Colonic mucosa (tissue), 4 donors: ENCODE measurements around the gene ADAP1. TPM values are rescaled to one million over a fixed set of nuclear protein-coding genes. Genes with fewer than 3 reads are reported as not detected.

Experiments used
- DNase-seq: peaks from one replicate; pipeline ENCODE4 v3.0.0-alpha.2; 2020
- H3K27ac ChIP-seq: fragments of 200-600 bp; one replicate; pipeline ENCODE4 v1.8.0; 2021
- H3K27me3 ChIP-seq: fragments of 200-600 bp; one replicate; pipeline ENCODE4 v1.8.0; 2021
- H3K36me3 ChIP-seq: fragments of 200-600 bp; one replicate; pipeline ENCODE4 v1.8.0; 2021
- H3K4me1 ChIP-seq: fragments of 200-600 bp; one replicate; pipeline ENCODE4 v1.8.0; 2021; ENCODE audit warnings: mild to moderate bottlenecking
- H3K4me3 ChIP-seq: fragments of 200-600 bp; one replicate; pipeline ENCODE4 v1.8.0; 2021
- H3K9ac ChIP-seq, 2 donors: one replicate each; pipeline ENCODE4 v1.7.0; 2013; ENCODE audit warnings: control low read depth in 2 of 2, low read depth in 2 of 2, low read length in 2 of 2
- H3K9me3 ChIP-seq: fragments of 200-600 bp; one replicate; pipeline ENCODE4 v1.8.0; 2021
- intact Hi-C: fragments of 100-400 bp; cut with DNase I; formaldehyde crosslinking; loops from one replicate; pipeline ENCODE4 v1.14.1; 2022
- total RNA-seq, 2 donors: library from RNA; stranded (reverse); fragmentation: NEBNext Ultra II Directional in 1 of 2; extraction: Animal tissue kit (Norgen Biotek cat#: 25700) in 1 of 2; gene quantifications; one replicate each; pipeline ENCODE4 v1.2.1, GENCODE V29; 2021
- TF ChIP-seq, protein P1 (sequence below): fragments of 200-600 bp; IDR thresholded peaks from one replicate; pipeline ENCODE4 v1.8.0; 2022; ENCODE audit warnings: antibody characterized with exemption, mild to moderate bottlenecking
- donor health status: healthy.
- donor health status: DM: no; HTN: no; CAD: no.
- donor health status: DM: no; HTN: no; CAD: no.

Gene ADAP1
- total RNA-seq, 2 donors from 2014 or later, result 107 to 201 TPM

DNA sequence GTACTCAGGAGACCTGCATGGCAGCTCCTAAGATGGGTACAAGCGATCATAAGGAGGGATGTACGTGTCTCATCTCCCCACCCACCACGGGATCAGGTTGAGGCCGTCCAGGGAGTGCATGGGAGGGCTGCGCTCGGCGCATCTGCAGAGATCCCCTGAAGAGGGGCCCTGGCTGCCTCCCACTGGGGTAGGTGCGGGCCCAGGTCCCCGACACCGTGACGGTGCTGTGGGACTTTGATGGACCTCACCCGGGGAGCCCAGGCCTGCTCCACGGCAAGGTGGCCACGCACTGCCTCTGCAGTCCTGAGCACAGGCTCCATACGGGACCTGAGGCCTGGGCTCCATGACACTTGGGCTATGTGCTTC, 65.5 kb downstream of the ADAP1 start:
- TF ChIP-seq, protein P1, sequence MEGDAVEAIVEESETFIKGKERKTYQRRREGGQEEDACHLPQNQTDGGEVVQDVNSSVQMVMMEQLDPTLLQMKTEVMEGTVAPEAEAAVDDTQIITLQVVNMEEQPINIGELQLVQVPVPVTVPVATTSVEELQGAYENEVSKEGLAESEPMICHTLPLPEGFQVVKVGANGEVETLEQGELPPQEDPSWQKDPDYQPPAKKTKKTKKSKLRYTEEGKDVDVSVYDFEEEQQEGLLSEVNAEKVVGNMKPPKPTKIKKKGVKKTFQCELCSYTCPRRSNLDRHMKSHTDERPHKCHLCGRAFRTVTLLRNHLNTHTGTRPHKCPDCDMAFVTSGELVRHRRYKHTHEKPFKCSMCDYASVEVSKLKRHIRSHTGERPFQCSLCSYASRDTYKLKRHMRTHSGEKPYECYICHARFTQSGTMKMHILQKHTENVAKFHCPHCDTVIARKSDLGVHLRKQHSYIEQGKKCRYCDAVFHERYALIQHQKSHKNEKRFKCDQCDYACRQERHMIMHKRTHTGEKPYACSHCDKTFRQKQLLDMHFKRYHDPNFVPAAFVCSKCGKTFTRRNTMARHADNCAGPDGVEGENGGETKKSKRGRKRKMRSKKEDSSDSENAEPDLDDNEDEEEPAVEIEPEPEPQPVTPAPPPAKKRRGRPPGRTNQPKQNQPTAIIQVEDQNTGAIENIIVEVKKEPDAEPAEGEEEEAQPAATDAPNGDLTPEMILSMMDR, result no peak
- no peak overlapping the region for H3K9ac ChIP-seq
- H3K27me3 ChIP-seq, result no peaks in the 10 kb centered on the region
- intact Hi-C loops, result no loop called here
- DNase-seq, result no peak
- no peak overlapping the region for H3K4me3 ChIP-seq
- H3K9me3 ChIP-seq, result no peaks in the 10 kb centered on the region
- H3K27ac ChIP-seq, result no peak overlapping the region
- H3K4me1 ChIP-seq, result no peaks in the 10 kb centered on the region
- H3K36me3 ChIP-seq, result peaks cover 16% of the 10 kb centered on the region

DNA sequence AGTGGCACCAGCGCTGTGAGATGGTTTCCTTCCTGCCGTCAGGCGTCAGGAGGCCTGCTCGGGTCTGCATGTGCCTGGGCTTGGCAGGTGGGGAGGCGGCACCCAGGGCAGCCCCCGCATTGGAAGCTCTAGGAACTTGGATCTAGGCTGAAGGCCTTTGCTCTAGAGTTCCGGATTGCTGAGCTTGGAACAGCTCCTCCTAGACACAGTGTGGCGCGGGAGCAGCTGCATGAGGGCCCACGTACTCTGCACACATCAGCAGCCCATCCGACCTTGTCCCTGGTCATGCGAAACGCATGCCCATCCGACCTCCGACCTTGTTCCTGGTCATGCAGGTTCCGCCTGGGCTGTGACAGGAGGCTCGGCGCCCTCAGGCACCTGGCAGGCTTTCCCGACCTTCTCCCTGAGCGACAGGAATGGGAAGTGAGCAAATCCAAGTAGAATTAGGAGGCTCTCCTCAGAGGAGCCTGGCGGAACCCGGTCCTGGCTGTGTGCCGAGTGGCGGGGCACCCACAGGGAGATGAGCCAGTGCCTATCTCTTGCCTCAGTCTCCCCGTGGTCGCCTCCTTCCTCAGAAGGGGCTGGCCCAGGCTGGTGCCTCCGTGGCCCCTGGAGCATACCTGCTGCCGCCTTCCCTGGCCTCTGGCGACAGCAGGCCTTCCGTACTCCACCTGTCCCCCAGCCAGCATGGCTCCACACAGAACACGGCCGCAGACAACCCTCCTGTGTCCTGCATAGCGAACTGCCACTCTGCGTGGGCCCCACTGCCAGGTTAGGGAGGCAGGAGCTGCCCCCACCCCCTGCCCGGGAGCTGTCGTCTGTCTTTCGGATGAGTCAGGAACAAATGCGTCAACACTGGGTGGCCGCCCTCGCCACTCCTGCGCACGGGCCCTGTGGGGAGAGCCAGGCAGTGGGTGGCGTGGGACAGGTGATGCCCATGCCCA, 66.1 kb downstream of the ADAP1 start:
- intact Hi-C loops, result no loop called here
- no peaks in the 10 kb centered on the region for H3K4me1 ChIP-seq
- no peak for DNase-seq
- H3K9ac ChIP-seq, result no peak overlapping the region
- TF ChIP-seq, protein P1, result no peak
- H3K4me3 ChIP-seq, result no peak overlapping the region
- H3K36me3 ChIP-seq, result peaks cover 16% of the 10 kb centered on the region
- no peaks in the 10 kb centered on the region for H3K27me3 ChIP-seq
- no peaks in the 10 kb centered on the region for H3K9me3 ChIP-seq
- H3K27ac ChIP-seq, result no peak overlapping the region

DNA sequence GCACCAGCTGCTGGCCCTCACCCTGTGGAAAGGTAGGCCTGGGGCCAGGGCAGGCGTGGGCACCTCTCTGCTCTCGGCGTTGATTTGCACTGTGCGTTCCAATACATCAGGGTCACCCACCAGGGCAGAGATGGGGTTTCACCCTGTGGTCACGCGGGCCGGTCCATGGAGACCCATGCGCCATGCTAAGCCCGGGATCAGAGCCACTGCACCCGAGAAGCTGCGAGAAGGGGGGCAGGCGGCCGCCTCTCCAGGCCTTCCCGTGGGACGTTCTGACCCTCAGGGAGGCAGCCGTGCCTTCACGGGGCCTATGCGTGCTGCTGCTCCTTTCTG, 67.0 kb downstream of the ADAP1 start:
- no peak for DNase-seq
- Histone ChIP-seq H3K27me3 (no peaks in the 10 kb centered on the region), H3K9me3 (no peaks in the 10 kb centered on the region), H3K9ac (no peak overlapping the region), H3K36me3 (peaks cover 16% of the 10 kb centered on the region), H3K27ac (no peak overlapping the region), H3K4me3 (no peak overlapping the region), H3K4me1 (no peaks in the 10 kb centered on the region)
- intact Hi-C loops, result no loop called here
- TF ChIP-seq, protein P1, result no peak

DNA sequence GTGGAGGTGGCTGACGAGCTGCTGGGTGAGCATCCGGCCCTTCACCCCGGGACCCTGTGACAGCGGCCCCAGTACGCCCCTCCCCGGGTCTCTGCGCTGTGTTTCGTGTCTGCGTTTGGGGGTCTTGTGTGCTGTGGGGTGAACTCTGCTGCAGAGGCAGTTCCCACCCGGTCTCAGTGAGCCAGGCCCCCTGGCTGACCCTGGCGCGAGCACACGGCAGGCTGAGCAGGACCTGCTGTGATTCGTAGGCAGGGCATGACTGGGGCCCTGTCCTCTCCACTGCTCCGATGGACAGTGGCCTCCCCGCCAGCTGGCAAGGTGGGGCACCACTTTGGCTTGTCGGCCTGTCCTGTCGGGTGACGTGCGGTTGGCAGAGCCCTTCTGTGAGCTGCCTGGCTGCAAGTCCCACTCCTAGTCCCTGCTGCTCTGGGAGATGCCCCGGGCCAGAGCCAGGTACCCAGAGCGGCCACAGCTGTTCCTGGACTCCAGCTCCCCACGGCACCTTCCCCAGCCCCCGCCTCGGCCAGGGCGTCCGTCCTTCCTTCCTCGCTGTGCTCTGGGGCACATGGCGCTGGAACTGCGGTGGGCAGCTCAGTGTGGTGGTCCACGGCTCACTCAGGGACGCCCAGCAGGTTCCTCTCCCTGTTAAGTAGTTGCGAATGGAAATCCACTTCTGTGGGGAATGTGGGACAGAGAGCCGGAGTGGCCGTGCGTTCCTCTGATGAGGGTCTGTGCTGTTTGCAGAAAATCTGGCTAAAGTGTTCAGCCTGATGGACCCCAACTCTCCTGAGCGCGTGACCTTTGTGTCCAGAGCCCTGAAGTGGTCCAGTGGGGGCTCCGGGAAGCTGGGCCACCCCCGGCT, 67.6 kb downstream of the ADAP1 start:
- no peak overlapping the region for H3K9ac ChIP-seq
- TF ChIP-seq, protein P1, result no peak
- intact Hi-C loops, result no loop called here
- no peaks in the 10 kb centered on the region for H3K4me1 ChIP-seq
- no peaks in the 10 kb centered on the region for H3K9me3 ChIP-seq
- no peak overlapping the region for H3K4me3 ChIP-seq
- no peak overlapping the region for H3K27ac ChIP-seq
- H3K27me3 ChIP-seq, result no peaks in the 10 kb centered on the region
- DNase-seq, result no peak
- H3K36me3 ChIP-seq, result peaks cover 16% of the 10 kb centered on the region

DNA sequence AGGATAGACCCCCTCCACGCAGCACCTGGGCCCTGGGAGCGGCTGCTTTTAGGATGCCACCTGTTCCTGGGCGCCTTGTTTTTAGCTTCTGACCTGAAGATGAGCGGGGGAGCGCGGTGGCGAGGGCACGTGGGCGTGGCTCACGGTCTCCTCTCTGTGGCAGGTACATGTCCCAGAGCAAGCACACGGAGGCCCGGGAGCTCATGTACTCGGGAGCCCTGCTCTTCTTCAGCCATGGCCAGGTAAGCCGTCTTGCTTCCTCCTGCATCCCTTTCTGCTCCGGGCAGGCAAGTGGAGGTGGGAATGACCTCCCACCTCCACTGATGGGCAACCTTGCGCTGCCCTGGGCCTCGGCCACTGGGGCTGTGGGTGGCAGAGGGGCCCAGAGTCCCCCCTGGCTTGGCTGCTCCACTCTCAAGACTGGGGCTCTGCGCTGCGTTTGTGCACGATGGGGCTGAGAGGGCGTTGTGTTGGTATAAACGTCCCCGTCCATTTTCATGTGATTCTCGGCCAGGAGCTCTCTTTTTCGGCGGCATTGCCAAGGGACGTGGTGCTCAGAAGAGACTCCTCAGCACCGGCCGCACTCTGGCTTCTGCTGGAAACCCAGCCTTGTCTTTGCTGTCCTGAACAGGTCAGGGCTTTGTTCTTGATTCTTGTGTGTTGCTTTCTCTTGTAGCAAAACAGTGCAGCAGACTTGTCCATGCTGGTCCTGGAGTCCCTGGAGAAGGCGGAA, 68.4 kb downstream of the ADAP1 start:
- no peaks in the 10 kb centered on the region for H3K27me3 ChIP-seq

More for the DNA sequence above, 68.4 kb downstream of the ADAP1 start:
- TF ChIP-seq, protein P1, result no peak
- no peak overlapping the region for H3K4me3 ChIP-seq
- H3K36me3 ChIP-seq, result peaks cover 12% of the 10 kb centered on the region
- no peak overlapping the region for H3K9ac ChIP-seq
- H3K9me3 ChIP-seq, result no peaks in the 10 kb centered on the region
- DNase-seq, result no peak
- no peak overlapping the region for H3K27ac ChIP-seq
- H3K4me1 ChIP-seq, result no peaks in the 10 kb centered on the region
- intact Hi-C loops, result no loop called here
